HG02763 (cell line): ENCODE measurements around the gene KLF7.

ENCODE experiments used
- ATAC-seq: cut with Tn5 transposase; IDR thresholded peaks from one replicate; pipeline ENCODE4 v1.9.1; 2021; ENCODE audit warnings: mild to moderate bottlenecking, moderate library complexity; ENCODE audit not compliant: unreplicated experiment

The KLF7 gene

DNA sequence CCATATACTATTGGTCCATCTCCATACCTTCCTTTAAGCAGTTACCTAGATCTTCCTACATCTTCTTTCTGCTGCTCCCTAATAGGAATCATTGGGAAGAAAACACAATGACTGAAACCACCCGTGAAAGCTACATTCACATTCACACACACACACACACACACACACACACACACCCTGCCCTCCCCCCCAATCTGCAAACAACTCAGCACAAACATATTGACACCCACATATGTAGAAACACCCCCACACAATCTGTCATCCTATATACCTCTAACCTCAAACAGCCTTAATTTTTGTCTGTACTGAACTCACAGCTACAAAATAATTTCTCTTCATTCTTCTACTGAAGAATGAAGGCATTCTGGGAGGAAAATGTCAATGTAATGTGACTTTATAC, 63.8 kb downstream of the KLF7 start:
- no peak for ATAC-seq

DNA sequence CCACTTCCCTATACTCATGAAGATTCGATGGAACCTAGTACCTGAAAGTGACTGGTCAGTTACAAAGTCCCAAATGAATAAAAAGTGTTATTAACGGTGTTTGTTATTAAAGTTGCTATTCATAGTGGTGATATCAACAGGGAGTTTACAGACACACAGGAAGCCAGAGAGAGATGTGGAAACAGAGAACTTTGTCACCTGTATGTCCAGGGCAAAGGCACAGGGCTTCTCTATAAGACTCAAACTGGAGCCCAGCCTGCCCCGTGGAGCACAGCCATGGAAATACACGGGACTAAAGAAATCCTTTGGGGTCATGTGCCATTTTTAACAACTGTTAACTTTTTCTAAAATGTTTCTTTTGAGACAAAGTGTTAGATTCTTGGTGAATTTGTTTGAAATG, 68.5 kb downstream of the KLF7 start:
- ATAC-seq = no peak

DNA sequence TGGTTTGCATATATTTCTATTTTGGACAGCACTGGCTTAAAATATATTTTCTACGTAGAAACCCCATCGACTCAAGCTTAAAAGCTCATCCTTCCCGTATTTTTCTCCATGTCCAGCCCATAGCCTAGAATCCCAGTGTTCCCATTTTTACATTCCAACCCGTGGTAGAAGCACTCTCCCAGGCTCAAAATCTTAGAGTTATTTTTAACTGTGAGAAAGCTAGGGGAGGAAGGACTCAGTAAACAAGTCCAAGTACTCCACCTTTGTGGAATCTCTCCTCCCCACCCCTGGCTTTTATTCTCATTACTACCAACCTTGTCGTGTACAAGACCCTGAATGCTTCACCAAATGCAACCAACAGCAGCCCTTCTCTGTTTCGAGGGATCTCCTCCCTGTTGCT, 69.8 kb downstream of the KLF7 start:
- no peak for ATAC-seq

DNA sequence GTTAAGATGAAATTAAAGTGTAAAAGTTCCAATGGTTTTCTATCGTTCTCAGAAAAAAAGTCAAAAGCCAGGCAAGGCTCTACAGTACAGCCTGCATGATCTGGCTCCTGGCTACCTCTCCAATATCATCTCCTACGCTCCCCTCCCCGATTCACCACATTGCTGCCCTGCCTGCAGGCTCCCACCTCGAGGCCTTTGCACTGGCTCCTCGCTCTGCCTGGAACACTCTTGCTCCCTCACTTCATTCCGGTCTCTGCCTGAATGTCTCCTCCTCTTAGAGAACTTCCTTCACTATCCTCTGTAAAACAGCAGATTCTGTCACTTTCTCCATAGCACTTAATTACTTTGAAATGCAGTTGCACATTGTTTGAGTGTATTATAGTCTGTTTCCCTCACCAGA, 72.5 kb downstream of the KLF7 start:
- ATAC-seq = no peak

DNA sequence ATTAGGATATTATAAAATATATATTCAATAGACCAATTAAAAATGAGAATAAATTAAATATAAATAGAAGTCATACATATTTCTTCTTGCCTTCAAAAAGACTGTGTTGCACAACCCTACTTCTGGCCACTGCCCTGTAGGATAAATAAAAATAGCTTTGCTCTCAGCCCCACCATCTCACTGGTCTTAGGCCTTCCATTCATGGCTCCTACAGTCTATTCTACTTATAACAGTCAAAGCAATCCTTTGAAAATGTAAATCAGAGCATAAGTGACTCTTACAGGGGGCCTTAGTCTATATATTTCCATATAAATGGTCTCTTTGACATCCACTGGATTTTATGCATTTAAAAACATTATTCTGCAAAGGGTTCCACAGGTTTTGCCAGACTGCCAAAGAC, 72.9 kb downstream of the KLF7 start:
- ATAC-seq = no peak

DNA sequence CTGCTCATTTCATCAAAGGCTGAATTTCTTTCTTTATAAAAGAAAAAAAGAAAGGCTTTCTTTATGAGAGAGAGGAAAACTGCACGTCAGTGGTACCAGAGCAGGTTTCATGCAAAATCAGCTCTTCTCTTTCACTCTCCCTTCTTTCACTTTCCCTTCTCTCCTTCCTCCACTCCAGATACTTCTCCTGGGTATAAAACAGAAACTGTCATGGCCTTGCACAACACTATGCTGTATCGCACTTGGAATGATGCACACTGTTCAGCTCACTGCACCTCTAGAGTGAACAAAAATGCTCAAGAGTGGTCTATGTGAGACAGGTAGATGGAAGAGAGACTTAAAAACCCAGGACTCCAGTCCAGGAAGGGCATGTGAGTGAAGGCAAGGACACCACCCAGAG, 73.8 kb downstream of the KLF7 start:
- ATAC-seq = no peak

DNA sequence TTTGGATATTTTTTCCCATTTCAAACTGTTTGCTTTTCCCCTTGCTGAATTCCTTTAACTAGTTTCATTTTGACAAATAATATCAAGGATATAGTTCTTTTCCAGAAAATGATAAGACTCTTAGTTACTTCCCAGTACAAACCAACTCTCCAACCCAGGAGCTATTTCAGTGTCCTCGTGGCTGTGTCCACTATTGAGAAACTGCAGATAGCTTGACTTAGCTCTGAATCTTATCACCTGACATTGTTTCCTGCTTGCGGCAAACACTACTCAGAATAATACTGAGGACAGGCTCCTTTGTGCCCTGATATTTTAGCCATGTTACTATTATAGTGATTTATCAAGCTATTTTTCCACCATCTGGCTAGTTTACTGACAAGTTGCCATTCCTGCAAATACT, 74.6 kb downstream of the KLF7 start:
- ATAC-seq = no peak

DNA sequence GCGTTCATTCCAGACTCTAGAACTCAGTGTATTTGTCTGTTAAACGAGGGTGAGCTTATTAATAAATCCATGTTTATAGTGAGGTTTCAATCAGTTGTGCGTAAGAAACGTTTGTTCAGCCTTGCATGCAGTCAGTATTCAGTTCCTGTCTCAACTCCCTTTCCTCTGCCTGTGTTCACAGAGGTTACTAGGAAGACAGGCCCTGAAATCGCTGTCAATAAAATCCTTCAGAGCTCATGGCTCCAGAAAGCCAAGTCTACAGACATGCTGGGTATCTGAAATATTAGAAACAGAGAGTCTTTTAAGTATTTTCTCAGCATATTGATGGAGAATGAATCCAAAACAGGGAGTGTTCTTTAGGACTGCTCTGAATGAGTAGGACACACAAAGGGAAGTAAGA, 75.4 kb downstream of the KLF7 start:
- no peak for ATAC-seq

DNA sequence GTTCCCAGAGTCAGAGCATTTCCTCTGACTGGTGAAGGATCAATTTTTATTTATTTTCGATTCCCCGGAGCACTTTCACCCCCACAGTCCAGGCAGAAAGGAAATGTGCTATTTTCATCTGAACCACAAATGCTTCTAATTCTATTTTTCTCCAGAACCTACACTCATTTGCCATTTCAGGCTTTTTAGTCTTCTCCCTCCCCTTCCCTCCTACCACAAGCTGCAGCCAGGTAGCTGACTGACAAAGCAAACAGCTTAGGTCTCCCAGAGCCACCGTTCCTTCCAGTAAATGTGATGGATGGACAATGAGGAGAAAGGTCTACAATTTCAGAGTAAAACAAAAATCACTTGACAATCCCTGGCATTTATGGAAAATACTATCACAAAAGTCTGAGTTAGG, 76.9 kb downstream of the KLF7 start:
- ATAC-seq = no peak

DNA sequence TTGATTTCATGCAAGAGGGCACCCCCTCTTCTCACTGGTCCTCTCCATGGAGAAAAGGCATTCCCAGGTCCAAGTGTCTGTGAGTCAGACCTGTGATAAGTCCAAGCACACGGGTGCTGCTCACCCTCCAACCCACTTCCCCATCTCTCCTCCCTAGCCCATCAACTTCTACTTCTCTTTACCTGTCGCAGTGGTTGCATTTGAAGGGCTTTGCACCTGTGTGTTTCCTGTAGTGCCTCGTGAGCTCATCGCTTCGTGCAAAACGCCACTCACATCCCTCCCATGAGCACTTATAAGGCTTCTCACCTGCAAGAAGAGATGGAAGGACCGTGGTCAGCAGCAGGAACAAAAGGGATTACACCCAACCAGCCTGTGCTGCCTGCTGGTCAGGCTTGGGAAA, 77.5 kb downstream of the KLF7 start:
- ATAC-seq = no peak

DNA sequence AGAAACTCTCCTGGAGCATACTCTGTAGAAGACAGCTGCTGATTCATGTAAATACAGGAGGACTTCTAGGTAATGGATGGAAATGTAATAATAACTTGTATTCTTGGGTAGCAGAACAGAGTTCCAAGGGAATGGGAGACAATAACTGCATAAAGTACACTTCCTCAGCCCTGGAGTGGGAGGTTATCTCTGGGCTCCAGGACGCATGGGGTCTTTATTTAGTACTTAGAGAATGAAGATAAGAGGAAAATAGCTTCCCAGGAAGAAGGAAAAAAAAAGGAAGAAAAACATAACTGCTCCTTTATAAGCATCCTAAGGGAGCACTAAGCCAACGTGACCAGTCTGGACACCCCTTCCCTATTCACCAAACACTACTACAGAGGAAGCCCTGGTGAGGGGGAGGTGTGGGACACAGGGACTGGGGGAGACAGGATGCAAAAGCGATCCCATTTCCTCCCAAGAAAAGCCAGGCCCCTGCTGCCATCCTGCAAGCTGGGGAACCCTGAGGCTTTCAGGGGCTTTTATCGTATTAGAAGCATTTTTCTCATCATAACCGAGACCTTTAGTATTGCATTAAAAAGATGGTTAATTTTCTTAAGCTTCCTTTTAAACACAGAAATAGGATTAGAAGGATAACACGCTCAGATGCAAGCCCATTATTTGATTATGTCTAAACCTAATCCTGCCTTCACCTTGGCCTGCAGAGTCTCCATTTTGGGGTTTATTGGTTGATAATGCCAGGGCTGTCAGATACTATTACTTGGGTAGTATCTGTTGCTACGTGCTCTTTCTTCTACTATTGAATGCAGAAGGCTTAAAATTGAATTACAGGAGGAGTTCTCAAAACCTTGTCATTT, 78.5 kb downstream of the KLF7 start:
- ATAC-seq = no peak

DNA sequence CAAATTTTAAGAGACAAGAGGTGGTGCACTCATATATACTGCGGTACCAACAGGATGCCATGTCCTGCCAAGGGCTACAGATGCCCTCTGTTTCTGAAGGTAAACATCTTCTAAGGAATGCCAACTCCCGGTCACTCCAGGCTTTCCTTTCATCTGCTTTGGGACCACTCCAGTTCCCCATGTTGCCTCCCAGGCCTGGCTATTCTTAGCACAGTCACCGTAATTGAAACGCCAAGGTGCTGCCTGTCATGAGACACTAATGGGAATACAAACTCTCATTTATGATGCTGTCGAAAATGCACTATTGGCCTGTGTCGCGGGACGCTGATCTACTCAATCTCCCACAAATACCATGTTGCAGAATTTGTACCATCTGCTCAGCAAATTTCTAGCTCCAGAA, 79.6 kb downstream of the KLF7 start:
- ATAC-seq = no peak

DNA sequence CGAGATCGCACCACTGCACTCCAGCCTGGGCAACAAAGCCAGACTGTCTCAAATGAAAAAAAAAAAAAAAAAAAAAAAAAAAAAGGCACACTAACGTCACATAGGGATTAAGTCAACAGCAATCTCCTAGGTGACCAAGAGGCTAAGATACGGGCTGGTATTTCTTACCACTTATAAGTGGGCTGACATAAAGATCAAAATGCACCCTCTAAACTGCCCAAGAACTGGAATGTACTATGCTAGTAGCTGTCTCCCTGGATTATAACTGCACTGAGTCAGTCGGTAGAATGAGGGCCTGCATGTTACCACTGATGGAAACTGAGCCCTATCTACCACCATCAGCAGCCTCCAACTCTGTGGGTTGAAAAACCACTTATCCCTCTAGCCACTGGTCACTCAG, 80.6 kb downstream of the KLF7 start:
- ATAC-seq = no peak

DNA sequence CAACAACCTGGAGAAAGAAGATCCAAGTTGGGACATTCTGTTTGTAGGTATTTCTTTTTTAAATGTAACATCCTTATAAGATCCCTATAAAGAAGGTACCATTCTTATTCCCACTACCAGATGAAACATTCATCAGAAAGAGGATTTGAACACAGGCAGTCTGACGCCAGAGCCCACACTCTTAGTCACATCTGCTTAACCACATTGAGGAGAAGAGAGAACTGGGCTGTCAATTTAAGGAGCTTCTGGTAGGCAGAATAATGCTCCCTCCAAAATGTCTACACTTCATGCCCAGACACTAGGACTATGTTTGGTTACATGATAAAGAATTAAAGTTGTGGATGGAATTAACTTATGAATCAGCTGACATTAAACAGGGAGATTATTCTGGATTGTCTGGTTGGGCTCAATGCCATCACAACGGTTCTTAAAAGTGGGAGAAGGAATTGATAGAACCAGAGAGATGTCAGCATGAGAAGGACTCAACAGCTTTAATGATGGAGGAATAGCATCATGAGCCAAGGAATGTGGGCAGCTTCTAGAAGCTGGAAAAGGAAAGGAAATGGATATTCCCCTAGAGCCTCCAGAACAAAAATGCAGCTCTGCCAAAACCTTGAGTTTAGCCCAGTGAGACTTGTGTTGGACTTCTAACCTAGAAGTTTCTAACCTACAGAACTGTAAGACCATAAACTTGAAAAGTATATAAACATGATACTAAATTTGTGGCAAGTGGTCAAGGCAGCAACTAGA, 82.2 kb downstream of the KLF7 start:
- no peak for ATAC-seq

DNA sequence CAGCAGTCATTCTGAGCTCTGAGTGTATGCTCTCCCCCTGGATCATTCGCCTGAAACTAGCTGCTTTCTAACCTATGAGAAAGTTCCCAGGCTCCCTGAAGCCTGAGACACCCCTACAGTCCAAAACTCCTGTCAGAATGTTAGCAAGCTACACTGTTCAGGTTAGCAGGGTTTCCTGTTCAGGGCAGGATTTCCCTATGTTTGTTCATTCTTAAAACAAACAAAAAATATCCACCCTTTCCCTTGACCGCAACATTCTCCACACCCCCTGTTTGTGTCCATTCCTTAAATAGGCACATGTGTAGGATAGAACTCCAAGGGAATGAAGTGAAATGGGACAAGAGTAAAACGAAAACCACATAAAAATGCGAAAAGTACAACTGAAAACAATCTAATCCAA, 83.1 kb downstream of the KLF7 start:
- no peak for ATAC-seq

DNA sequence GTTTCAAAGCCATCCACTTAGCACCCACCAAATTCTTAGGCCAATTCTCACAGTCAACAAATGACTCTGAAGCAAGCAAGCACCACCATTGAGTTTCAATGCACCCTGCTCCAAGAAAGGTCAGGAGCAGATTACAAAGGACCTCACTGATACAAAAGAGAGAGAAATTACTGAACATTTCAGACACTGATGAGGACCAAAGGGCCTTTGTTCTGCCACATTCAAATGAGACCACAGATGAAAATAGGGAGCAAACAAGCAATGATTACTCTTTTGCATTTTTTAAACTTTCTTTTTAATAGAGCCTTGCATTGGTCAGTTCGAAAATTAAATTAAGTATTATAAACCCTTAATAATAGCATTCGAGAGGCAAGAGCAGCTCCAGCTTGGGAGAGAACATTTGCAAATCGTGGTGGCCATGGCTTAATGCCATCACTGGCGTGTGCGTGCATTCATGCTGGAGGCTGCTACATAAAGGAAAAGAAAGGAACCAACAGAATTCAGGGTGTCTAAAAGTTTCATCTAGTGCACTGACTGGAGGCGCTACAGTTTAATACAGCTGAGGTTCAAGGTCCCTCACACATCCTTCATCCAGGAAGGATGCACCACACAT, 87.5 kb downstream of the KLF7 start:
- no peak for ATAC-seq

DNA sequence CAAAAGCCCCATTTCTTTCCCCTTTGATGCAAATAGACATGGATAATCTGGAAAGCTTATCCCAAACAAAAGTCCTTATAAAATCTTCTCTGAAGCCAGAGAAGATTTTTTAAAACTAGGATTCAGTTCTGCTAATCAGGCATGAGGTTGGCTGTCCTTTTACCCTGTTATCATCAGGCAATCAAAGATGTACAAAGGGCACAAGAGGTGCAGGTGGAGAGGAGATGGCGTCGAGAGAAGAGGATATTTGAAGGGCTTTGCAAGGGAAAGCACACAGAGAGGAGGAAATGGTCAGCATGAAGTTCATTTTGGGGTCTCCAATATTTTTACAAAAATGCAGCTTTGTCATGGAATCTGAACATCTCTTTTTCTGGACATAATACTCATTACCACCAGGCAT, 88.5 kb downstream of the KLF7 start:
- ATAC-seq = no peak

DNA sequence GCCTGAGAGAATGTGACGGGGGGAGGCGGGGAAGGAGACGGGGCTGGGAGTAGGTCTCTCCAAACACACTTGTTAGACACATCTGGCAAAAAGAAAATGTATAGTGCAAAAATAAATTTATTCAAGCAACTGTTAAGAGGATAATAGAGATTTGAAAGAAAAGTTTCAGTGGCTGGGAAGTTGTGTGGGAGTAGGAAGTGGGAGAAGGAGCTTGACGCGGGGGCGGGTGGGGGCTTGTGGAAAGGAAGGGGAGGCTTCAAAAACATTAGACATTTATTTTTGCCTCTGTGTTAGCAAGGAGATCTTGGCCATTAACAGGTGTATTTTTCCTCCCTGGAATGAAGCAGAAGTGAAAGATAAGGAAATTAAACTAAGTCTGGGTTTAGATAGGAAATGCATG, 90.3 kb downstream of the KLF7 start:
- no peak for ATAC-seq

DNA sequence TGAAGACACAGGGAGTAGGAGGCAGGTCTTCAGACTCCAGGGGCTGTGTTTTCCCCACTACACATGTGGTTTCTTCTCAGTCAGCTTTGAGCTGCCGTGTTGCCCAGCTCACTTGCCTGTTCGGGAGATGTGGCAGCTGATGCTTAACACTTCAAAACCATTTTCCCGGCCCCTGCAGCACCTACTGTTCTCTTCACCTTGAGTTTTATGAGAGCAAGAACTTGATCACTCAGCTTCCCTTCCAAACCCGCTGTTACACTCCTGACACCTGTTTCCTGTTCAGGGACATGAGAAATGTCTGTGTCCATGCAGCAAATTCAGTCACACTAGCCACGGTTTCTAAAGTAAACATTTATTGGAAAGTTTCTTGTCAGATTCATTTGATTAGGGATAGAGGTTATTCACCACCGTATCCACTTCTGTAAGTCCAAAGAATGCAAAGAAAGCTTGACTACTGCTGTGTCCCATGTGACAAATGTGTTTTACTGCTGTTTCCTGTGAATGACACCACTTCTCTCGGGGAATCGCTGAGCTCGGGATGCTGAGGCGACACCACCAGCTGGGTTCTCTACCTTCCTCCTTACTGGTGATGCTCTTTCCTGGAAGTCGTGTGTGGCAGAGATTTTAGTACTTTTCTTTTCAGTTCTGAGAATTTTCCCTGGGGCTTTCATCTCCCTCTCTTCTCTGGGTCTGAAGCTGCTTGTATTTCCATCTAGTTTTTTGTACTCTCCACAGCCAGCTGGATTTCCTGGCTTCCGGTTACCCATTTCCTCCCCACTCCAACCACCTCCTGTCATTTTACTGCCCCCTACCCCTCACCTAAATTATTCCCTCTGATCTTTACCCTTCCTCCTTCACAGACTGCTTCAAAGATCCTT, 91.7 kb downstream of the KLF7 start:
- no peak for ATAC-seq

DNA sequence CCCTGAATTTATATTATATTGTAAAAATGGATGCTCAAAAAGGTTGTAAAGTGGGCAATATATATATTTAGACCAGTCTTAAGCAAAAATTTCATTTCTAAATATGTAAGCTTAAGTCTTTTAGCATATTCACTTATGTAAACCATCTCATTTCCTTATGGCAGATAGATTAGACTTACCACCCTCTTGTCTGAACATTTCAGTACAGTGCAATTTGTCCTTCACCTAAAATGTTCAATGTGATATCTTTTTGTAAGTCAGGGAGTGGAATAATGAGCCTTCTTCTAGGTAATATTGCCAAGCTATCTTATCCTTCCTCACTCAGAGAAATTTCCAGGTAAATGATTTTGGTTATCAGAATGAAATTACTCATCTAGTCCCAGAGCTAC, 92.3 kb downstream of the KLF7 start:
- no peak for ATAC-seq

DNA sequence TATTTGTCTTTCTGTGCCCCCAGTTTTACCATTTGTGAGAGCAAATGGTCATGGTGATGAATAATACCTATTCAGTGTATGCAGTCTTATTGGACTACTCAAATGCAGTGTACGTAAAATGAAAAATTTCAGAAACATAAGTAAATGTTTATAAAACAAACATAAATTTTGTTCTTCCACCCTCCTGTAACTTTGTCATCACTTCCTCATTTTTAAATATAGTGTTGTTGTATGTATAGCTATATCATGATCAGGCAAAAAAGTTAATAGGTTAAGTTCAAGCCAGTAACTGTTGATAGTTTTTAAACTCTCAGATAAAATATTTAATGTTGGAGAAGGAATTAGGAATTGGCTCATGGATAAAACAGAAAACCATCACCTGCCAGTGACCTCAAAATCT, 93.2 kb downstream of the KLF7 start:
- no peak for ATAC-seq
